ENCODE measurements around the gene SKI.

The SKI gene

GRCh38 chr1:2352897-2353550, 124.9 kb downstream of the SKI start:
- TF ChIP-seq CTCF (IDR thresholded peaks at IDR 0.05; ENCODE audit: low read depth, low read length) = no peak
- TF ChIP-seq EZH2phosphoT487 (IDR thresholded peaks at IDR 0.05; ENCODE audit: low read depth) = no peak
- Histone ChIP-seq H3K27ac (ENCODE audit: low read length) (no peak overlapping the region), H3K27me3 (ENCODE audit: low read depth, low read length) (no peaks in the 10 kb centered on the region), H3K79me2 (ENCODE audit: low read length) (no peaks in the 10 kb centered on the region), H3K4me2 (ENCODE audit: low read length) (no peak overlapping the region), H3K4me3 (ENCODE audit: low read length) (no peak overlapping the region), H3K36me3 (replicated peaks; ENCODE audit: low read depth, low read length) (no peaks in the 10 kb centered on the region), H4K20me1 (ENCODE audit: insufficient read depth, low read length) (no peaks in the 10 kb centered on the region), H3K4me1 (ENCODE audit: low read length) (no peaks in the 10 kb centered on the region), H3K9me3 (ENCODE audit: insufficient read depth, low read length) (no peaks in the 10 kb centered on the region), H2AFZ (ENCODE audit: low read depth, low read length) (no peak overlapping the region), H3K9ac (ENCODE audit: low read length) (no peak overlapping the region)

- Histone ChIP-seq H3K27ac (ENCODE audit: low read length) (no peak overlapping the region), H3K4me3 (ENCODE audit: low read length) (no peak overlapping the region), H4K20me1 (ENCODE audit: insufficient read depth, low read length) (no peaks in the 10 kb centered on the region), H3K4me2 (ENCODE audit: low read length) (no peak overlapping the region), H3K36me3 (replicated peaks; ENCODE audit: low read depth, low read length) (no peaks in the 10 kb centered on the region), H3K4me1 (ENCODE audit: low read length) (no peaks in the 10 kb centered on the region), H3K79me2 (ENCODE audit: low read length) (no peaks in the 10 kb centered on the region), H3K9ac (ENCODE audit: low read length) (no peak overlapping the region), H3K9me3 (ENCODE audit: insufficient read depth, low read length) (no peaks in the 10 kb centered on the region), H3K27me3 (ENCODE audit: low read depth, low read length) (no peaks in the 10 kb centered on the region), H2AFZ (ENCODE audit: low read depth, low read length) (no peak overlapping the region)
- TF ChIP-seq CTCF (IDR thresholded peaks at IDR 0.05; ENCODE audit: low read depth, low read length) = no peak
- no peak for TF ChIP-seq EZH2phosphoT487 (IDR thresholded peaks at IDR 0.05; ENCODE audit: low read depth)
Observed at GRCh38 chr1:2353551-2354438, 125.7 kb downstream of the SKI start.

- Histone ChIP-seq H4K20me1 (ENCODE audit: insufficient read depth, low read length) (no peaks in the 10 kb centered on the region), H3K9me3 (ENCODE audit: insufficient read depth, low read length) (no peaks in the 10 kb centered on the region), H3K9ac (ENCODE audit: low read length) (no peak overlapping the region), H3K27me3 (ENCODE audit: low read depth, low read length) (no peaks in the 10 kb centered on the region), H3K4me1 (ENCODE audit: low read length) (no peaks in the 10 kb centered on the region), H3K79me2 (ENCODE audit: low read length) (no peaks in the 10 kb centered on the region), H3K4me3 (ENCODE audit: low read length) (no peak overlapping the region), H3K4me2 (ENCODE audit: low read length) (no peak overlapping the region), H3K27ac (ENCODE audit: low read length) (no peak overlapping the region), H2AFZ (ENCODE audit: low read depth, low read length) (no peak overlapping the region), H3K36me3 (replicated peaks; ENCODE audit: low read depth, low read length) (no peaks in the 10 kb centered on the region)
- no peak for TF ChIP-seq EZH2phosphoT487 (IDR thresholded peaks at IDR 0.05; ENCODE audit: low read depth)
- no peak for TF ChIP-seq CTCF (IDR thresholded peaks at IDR 0.05; ENCODE audit: low read depth, low read length)
Observed at GRCh38 chr1:2354511-2355372, 126.6 kb downstream of the SKI start.

Data from OCI-LY3 (cell line).